ENCODE data around the gene GPR161.

Gene GPR161

DNA sequence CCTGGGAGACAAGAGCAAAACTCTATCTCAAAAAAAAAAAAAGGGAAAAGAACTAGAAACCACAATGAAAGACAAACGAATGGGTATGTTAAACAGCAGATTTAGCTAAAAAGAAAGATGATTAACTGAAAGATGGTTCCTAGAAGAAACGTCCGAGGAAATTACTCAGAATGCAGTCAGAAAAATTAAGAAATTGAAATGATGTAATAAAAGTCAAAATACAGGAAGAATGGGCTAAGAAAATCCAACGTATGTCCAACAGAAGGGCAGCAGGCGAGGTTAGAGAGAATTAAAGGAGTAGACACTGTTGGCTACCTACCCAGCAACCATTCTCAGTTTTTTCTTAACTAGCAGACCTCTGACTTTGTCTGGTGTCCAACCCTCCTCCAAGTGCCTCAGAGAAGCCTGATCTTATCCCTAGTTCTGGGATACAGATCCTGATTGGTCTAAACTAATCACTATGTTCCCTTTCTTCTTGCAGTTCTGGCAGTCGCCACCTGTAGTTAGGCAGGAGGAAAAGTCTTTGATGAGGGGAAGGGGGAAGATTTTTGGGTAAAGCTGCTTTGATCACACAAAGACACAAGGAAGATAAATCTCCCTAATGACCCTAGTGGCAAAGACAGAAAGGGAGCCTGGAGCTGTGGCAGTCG lies 25.7 kb downstream of the GPR161 start:
- no peak for DNase-seq (ENCODE audit: low read depth)

DNA sequence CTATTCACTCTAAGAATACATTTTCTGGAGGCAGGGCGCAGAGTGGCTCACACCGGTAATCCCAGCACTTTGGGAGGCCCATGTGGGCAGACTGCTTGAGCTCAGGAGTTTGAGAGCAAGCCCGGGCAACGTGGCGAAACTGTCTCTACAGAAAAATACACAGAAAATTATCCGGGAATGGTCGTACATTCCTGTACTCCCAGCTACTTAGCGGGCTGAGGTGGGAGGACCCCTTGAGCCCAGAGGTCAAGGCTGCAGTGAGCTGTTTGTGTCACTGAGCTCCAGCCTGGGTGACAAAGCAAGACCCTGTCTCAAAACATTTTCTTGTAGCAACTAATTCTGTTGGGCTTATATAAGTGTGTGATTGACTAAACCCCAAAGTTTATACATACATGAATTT lies 30.5 kb downstream of the GPR161 start:
- no peak for DNase-seq (ENCODE audit: low read depth)

DNA sequence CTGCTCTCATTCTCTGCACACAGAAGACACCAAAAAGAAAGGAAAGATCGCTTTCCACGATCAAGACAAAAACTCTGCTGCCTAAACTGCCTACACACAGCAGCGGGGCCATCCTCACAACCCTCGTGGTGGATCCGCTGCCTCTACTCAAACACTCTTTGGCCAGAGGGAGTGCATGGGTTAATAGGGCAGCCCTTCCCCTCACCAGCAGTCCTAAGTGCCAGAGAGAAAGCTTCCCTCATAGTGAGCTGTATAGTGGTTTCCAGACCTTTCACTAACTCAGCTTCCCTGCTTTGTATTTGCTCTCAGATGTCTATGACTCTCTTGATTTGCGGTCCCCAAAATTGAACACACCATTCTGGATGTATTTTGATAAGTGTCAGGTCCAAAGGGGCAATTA lies 30.9 kb downstream of the GPR161 start:
- DNase-seq (ENCODE audit: low read depth), result no peak

DNA sequence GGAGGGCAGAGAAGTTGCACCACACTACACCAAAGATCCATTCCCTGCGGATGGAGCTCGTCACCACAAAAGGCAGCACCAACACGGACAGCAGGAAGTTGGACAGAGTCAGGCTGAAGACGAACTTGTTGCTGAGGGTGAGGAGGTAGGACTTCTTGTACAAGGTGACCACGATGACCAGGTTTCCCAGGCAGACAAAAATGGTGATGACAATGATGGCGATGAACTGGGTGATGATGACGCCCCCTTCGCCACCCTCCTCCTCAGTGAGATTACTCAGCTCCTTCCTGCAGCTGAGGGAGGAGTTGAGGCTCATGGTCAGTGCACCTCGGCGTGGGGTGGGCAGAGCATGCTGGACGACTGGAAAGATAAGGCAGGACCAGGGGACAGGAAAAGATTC lies 32.2 kb downstream of the GPR161 start:
- no peak for DNase-seq (ENCODE audit: low read depth)

DNA sequence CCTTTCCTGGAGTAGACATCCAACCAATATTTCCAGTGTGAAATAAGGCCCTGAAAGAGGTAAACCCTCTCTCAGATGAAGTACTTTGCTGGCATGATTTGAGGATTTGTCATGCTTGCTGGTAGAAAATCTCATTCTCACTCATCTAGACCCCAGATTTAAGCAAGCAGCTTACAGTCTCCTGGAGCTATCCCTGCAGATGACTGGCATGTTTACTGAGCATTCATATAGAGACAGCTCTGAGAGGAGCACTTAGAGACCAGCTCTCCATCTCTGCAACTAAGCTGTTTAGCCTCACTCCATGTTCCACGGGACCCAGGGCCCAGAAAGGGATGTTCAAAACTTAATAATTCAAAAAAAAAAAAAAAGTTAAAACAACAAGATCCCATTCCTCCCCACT lies 34.2 kb downstream of the GPR161 start:
- DNase-seq (ENCODE audit: low read depth), result no peak

DNA sequence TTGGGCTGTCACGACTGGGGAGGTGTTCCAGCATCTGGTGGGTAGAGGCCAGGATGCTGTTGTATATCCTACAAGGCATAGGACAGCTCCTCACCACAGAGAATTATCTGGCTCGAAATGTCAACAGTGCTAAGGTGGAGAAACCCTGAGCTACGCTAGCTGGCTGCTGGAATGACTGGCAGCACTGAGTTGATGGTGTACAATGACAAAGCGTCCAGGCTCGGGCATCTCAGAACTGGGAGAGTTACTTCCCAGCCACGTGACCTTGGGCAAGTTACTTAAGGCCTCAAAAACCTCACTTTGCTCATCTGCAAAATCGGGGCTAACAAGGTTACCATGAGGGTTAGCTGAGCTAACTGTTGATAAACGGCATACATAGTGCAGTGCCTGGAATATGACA lies 35.4 kb downstream of the GPR161 start:
- no peak for DNase-seq (ENCODE audit: low read depth)

DNA sequence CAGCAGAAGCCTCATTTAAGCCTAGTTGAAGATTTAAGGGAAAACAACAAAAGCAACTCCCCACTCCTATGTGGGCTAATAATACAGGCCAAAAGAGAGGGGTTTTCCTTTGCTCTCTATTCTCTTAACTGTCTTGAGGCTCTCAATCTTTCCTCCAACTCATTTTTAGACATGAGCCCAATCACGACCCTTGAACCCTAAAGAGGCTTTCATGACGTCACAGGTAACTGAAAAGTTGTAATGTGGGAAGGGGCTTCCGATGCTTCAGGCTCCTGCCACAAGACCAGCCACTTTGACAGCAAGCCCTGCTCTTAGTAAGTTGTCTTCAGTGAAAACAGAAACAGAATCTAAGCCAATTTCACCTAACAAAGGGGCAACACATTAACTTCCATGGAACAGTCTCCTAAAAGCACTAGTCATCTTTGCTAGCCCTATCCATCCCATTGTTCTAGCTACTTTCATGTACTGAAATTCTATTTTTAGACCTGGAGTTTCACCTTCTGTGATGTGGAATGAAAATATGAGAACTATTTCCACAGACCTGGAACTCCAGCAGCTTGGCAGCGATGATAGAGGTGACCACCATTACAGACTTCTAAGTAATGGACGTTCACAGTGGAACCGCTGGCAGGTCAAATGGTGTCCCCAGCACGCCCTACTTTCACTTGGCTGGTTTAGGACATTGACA lies 36.3 kb downstream of the GPR161 start:
- DNase-seq (ENCODE audit: low read depth), result no peak

DNA sequence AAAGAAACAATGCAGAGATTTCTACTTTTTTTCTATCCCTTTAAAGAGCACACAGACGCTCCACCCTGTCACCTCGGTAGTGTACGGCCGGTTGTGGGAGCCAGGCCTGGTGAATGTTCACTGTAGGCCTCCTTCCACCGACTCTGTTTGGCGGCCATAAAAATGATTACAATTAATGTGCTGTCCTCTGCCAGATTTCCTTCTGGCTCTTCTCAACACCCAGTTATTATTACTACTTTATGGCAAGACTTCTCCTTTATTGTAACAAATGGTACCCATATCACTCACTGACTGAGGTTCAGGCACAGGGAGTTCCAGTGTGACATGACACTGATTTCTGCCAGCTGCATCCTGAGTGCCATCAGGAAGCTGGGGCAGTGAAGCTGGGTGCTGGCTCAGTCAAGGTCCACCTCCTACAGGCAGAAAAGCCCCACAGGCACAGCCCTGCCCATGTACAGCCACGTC lies 37.4 kb downstream of the GPR161 start:
- DNase-seq (ENCODE audit: low read depth), result no peak

DNA sequence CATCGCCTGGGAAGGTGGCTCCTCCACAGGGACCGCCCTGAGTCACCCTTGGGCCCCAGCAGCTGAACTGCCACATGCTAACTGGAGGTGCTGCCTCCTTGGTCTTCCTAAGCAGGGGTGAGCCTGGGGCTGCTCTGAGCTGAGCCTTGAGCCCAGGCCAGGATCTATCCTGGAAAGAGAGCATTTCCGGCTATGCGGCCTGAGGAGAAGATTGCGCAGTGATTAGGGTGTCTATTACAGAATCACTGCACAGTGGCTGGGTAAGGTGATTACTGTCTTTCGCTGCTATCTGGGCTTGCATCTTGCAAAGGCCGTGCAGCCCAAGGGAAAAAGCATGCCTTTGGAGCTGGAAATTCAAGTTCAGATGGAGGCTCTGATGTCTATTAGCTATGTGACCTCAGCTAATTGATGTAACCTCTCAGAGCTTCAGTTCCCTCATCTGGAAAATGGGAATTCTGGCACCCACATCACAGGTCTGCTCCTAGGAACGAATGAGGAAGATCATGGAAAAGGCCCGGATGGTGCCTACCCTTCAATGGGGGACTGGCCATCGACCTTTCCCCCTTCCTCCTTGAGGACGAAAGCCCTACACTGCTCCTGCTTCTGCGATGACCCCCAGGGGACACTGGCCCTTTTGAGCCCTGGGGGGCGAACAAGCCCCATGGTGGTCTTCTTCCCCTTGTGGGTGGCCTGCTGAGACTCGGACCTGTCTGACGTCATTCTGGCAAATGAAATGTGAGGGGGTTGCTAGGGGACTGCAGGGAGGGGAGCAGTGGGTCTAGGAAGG lies 38.0 kb downstream of the GPR161 start:
- DNase-seq (ENCODE audit: low read depth), result no peak

DNA sequence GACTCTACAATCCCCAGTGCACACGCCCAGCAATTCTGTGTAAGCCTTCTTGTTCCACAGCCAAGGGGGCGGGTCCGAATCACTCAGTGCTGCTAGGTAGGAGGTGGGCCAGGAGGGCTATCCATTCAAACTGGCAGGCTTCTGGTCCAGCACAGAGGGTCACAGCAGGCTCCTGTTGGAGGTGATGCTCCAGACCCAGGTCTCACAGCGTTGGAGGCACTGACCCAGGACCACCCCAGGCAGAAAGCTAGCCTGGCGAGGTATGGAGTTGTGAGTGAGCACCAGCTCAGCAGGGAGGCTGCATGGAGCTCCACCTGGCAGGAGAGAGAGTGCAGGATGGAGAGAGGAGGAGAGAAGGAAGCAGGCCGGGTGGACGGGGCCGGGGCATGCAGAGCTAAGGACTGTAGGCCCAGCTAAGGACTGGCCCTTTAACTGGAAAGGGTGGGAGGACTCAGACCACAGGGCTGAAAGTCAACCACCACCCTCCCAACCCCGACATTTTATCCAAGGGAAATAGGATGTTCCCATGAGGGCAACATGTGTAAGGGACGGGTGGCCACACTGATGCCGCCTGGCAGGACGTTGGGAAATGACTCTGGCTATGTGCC lies 38.7 kb downstream of the GPR161 start:
- no peak for DNase-seq (ENCODE audit: low read depth)

DNA sequence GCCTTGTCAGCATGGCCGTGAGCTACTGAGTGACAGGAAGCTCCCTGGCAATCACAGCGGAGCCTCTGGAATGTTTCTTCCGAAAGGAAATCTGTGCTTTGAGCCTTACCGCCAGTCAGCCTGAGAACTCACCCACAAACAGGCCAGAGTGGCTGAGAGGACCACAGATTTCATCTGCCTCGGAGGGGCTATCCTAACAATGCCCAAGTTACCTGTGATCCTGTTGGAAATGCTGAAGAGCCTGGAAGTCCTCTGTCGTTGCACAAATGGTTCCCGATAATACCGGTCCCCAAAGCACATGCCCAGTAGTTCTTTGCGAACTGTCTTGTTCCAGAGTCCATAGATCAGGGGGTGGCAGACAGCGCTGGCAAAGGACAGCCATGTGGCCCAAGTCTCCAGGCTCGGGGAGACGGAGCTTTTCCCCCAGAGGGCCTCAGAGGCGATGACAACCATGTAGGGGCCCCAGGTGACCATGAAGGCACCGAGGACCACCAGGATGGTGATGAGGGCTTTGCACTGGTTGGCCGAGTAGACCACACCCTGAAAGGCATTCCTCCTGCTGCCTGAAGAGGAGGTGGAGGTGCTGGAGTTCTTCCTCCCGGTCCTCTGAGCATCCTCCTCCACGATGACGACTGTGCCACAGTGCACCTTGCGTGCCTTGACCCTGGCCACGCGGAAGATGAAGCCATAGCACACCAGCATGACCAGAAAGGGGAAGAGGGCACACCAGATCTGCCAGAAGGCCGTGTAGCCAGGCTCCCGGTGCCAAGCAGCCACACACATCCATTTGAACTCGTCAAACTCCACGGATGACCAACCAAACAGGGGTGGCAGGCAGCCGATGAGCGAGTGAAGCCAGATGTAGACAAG lies 40.2 kb downstream of the GPR161 start:
- DNase-seq (ENCODE audit: low read depth), result no peak

DNA sequence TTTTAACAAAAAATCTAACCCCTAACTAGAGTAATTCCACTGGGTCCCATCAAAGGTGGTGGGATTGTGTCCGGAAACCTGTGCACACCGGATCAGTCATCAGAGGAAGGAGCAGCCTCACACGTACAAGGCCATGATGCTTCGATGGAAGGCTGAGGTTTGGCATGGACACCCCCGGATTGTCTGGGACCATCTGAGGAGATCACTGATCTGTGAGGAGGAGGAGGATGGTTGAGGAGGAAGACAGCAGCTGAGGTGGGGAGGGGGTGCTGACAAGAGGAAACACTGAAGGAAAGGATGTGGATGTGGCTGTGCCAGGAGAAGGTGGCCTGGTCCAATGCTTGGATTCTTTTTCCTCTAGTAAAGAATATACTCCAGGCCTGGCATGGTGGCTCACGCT lies 41.3 kb downstream of the GPR161 start:
- no peak for DNase-seq (ENCODE audit: low read depth)

DNA sequence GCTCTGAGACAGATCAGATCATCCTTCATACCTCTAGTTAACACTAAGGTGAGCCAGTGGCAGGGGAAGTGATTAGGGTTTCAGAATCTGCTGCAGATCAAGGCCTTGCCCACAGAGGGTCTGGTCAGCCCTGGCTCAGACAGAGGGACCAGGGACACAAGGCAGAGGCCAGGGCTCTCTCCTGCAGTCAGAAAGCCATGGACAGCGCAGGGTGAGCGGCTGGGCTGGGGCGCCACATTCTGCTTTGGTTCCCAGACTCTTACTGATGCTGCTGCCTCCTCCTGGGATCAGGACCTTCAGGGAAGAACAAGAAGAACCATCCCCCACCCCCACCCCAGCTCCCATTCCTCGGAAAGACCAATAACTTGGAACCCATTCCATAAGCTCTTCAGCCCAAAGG lies 43.1 kb downstream of the GPR161 start:
- DNase-seq (ENCODE audit: low read depth), result no peak

DNA sequence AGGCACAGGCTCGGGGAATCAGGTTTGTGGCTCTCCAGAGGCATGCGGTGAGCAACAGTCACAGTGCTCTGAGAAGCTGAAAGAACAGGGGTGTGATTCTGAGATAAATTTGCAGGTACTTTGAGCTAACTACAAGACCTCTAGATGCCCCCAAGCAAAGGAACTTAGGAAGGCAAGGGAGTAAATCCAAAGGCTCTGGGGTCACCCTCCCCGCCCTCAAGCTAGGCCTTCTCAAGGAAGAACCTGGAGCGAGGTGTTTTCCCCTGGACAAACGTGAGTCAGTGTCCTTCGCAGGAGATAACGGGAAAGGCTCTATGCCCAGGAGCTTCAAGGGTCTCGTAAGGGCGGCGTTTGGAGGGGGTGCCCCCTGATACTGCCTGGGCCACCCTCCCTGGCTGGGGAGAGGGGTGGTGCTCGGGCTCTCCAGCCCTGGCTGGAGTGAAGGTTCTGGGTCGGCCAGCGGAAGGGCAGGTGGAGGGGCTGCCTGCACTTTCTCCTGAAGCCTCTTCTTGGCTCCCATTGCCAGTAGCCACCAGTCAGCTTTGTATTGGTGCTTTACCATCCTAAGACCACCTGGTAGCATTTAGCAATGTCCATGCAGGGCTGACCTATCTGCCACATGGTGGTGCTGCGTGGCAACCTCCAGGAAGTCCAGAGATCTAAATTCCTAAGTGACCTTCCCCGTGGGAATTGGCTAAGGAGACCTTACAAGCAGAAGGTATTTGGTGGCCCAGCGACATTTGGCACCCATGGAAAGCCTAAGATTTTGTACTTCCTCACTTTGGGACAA lies 44.0 kb downstream of the GPR161 start:
- no peak for DNase-seq (ENCODE audit: low read depth)

DNA sequence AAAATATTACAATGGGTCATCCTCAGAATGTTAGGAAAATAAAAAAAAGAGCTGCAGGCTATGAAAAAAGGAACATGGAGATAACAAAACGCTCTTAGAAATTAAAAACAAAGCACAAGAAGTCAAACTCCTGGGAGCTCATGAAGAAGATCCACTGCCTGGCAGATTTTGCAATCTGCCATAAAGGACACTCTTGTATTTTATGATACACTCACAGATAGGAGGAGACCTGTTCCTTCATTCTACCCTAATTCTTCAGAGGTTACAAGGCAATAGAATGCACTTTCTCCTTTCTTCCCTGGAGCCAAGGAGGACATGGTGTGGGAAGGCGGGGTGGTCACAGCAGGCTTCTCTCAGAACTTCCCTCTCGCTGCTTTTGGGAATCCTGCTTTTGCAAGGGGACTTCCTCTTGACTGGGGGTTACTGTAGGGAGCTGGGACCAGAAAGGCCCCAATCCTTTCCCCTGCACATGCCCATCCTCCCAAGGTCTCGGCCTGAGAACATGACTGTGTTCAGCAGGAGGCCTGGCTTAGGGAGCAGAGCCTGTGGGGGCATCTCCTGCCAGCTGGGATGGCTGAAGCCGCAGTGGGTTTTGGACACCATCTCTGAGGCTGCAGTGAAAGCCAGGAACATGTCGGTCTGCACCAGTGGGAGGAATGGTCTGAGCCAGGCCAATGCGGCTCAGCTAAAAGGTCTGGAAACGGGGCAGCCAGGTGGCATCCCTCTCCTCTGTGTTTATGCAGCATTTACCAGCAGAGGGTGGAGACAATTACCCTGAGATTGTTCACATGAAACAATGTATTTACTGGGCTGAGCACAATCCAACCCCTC lies 44.8 kb downstream of the GPR161 start:
- DNase-seq (ENCODE audit: low read depth), result no peak

DNA sequence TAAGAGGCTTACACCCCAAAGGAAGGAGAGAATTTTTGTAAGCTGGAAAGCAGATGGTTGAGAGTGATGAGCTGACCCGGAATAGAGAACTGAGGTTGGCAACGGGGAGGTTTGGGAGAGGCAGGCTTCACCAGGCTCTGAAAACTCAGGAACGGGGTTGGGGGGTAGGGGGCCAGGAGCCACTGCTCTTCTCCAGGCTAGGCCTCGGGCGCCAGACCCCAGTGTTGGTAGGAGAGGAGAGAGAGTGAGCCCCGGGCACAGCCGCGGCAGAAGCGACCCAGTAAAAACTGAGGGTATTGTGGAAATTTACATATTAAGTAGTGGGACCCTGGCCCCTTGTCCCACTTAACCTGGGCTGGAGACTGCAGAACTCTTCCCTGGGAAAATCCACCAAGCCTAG lies 45.7 kb downstream of the GPR161 start:
- DNase-seq (ENCODE audit: low read depth), result no peak

DNA sequence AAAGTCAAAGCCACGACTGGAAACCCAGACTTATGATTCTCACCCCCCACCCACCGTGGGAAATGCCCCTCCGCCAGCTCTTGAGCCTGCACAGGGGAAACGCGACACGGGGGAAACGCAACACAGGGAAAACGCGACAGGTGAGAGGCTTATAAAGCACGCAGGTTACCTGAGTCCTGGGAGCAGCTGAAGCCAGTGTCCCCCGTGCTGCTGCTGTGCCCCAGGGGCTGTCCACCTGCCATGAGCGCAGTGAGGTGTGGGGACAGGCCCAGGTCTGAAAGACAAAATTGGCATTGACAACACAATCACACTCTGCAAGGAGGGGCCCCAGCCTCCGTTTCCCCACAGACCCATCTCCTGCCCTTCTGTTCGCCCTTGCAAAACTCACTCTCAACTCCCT lies 46.3 kb downstream of the GPR161 start:
- no peak for DNase-seq (ENCODE audit: low read depth)

DNA sequence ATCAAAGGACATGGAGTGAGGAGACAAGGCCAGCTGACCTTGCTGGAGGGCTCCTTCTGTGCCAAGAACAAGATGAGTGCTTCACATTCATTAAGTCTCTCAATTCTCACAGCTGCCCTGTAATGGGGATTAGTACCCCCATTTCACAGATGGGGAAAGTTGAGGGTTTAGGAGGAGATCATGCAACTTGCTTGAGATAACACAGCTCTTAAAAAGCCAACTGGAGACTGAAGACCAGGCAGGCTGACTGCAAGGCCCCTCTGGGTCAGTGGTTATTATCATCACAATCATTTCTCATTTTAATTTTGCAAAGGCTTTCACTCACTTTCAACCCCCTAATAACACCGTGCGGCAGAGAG lies 46.8 kb downstream of the GPR161 start:
- DNase-seq (ENCODE audit: low read depth), result no peak

DNA sequence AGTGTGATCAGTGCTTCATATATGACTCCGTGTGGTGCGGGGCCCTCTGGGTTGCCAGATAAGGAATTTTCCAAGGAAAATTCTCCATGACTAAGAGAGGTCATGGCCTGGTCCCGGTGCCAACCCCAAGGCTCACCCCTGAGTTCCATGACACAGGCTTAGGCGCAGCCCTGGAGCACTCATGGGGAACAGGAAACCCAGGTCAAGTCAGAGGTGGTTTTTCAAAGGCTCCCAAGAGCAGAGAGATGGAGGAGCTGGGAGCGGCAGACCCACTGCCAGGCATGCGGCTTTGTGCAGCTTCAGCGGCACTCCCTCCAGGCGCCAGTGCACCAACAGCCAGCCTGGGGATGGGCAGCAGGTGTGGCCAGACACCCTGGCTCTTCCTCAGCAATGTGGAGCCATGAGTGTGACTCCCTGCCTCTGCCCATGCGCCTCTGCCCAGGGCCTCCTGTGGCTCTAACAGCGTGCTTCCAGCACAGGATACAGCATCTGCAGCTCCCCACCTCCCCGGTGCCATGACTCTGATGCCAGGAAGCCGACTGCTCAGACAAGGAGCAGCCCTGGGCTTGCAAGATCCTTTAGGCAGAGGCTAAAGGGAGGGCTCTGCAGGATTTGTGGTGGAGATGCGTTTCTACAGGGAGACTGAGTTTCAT lies 47.3 kb downstream of the GPR161 start:
- no peak for DNase-seq (ENCODE audit: low read depth)
